Mammary epithelial cell (primary cell): ENCODE results near the gene KIF1A.

Experiments used
- CTCF ChIP-seq, 2 donors: IDR thresholded peaks in 1 of 2; conservative IDR thresholded peaks in 1 of 2; 2 replicates each; pipeline ENCODE4 v1.5.1; 2011 to 2012; ENCODE audit warnings: inconsistent platforms in 2 of 2, low read length in 2 of 2, mild to moderate bottlenecking in 2 of 2, control low read depth in 1 of 2, low read depth in 1 of 2; ENCODE audit not compliant: insufficient read depth in 1 of 2; ENCODE audit errors: extremely low read depth in 1 of 2
- EZH2 ChIP-seq: IDR thresholded peaks from 2 replicates; pipeline ENCODE4 v1.6.1; 2012; ENCODE audit warnings: low read length, inconsistent platforms, borderline replicate concordance

GRCh38 chr2:240760121-240760520 lies 59.9 kb downstream of the KIF1A start:
- no peak for TF ChIP-seq CTCF (conservative IDR thresholded peaks at IDR 0.05 in 1 of 2, IDR thresholded peaks at IDR 0.05 in 1 of 2; ENCODE audit: extremely low read depth in 1 of 2, insufficient read depth in 1 of 2, low read depth in 1 of 2, low read length in 2 of 2)
- no peak for TF ChIP-seq EZH2
